ENCODE data around the gene SAMSN1. TPM values are rescaled to one million over a fixed set of nuclear protein-coding genes. Genes with fewer than 3 reads are reported as not detected.

The SAMSN1 gene
- total and polyA plus RNA-seq, 10 donors: 24.8 to 79.2 (median 47.1) TPM

DNA sequence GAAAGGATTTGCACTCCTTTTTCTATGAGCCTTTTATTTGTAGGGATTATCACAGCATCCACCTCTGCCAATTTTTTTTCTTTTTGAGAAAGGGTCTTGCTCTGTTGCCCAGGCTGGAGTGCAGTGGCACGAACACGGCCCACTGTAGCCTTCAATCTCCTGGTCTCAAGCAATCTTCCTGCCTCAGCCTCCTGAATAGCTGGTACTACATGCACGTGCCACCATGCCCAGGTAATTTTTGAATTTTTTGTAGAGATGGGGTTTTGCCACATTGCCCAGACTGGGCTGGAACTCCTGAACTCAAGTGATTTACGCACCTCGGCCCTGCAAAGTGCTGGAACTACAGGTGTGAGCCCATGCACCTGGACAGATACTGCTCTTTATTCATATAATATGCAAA, 2.1 kb downstream of the SAMSN1 start:
- peak overlapping the region in 7 of 8 donors; percentile 70 to 93 (median 89) for H3K27ac ChIP-seq
- intact Hi-C loops (cut with DNase I; ENCODE audit: low total_unique reads): no loop called here
- no peaks in the 10 kb centered on the region for H3K9me3 ChIP-seq

DNA sequence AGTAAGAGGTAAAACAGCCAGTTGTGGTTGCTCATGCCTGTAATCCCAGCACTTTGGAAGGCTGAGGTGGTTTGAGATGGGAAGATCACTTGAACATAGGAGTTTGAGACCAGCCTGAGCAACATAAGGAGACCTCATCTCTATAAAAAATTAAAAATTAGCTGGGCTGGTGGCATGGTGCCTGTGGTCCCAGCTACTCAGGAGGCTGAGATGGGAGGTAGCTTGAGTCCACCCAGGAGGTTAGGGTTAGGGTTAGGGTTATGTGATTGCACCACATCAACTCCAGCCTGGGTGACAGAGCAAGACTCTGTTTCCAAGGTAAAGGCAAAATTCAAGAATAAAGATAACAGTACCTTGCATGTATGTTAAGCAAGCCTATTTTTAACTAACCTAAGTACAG, 3.5 kb downstream of the SAMSN1 start:
- intact Hi-C loops (cut with DNase I; ENCODE audit: low total_unique reads): no loop called here
- Histone ChIP-seq H3K4me1 (peaks cover 0 to 78% (median 38%) of the 10 kb centered on the region in 6 donors), H3K27ac (peak overlapping the region in 7 of 8 donors; percentile 69 to 93 (median 86)), H3K36me3 (no peaks in the 10 kb centered on the region), H3K9me3 (no peaks in the 10 kb centered on the region), H3K4me3 (peak overlapping the region in 4 of 8 donors; percentile 21 to 65 (median 22)), H3K27me3 (replicated peaks in 1 of 7) (no peaks in the 10 kb centered on the region)
- DNase-seq: no peak
- TF ChIP-seq POLR2A (IDR thresholded peaks at IDR 0.05) (no peak), POLR2AphosphoS5 (IDR thresholded peaks at IDR 0.05) (peak in 1 of 3 donors; percentile 38)
- TF ChIP-seq, protein P1, sequence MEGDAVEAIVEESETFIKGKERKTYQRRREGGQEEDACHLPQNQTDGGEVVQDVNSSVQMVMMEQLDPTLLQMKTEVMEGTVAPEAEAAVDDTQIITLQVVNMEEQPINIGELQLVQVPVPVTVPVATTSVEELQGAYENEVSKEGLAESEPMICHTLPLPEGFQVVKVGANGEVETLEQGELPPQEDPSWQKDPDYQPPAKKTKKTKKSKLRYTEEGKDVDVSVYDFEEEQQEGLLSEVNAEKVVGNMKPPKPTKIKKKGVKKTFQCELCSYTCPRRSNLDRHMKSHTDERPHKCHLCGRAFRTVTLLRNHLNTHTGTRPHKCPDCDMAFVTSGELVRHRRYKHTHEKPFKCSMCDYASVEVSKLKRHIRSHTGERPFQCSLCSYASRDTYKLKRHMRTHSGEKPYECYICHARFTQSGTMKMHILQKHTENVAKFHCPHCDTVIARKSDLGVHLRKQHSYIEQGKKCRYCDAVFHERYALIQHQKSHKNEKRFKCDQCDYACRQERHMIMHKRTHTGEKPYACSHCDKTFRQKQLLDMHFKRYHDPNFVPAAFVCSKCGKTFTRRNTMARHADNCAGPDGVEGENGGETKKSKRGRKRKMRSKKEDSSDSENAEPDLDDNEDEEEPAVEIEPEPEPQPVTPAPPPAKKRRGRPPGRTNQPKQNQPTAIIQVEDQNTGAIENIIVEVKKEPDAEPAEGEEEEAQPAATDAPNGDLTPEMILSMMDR (IDR thresholded peaks at IDR 0.05 in 8 of 11, conservative IDR thresholded peaks at IDR 0.05 in 3 of 11): no peak

More for the DNA sequence above, 2.1 kb downstream of the SAMSN1 start:
- TF ChIP-seq POLR2AphosphoS5 (IDR thresholded peaks at IDR 0.05) (peak in 1 of 3 donors; percentile 54), POLR2A (IDR thresholded peaks at IDR 0.05) (no peak)
- TF ChIP-seq, protein P1 (IDR thresholded peaks at IDR 0.05 in 8 of 11, conservative IDR thresholded peaks at IDR 0.05 in 3 of 11): no peak
- 72 to 84% (median 79%) methylated on average over 5 of the region's 5 CpGs for WGBS, 5 donors
- no peaks in the 10 kb centered on the region for H3K36me3 ChIP-seq
- peak overlapping the region in 6 of 8 donors; percentile 6 to 65 (median 28) for H3K4me3 ChIP-seq
- H3K4me1 ChIP-seq: peaks cover 0 to 79% (median 38%) of the 10 kb centered on the region in 6 donors
- DNase-seq: no peak
- no peaks in the 10 kb centered on the region for H3K27me3 ChIP-seq (replicated peaks in 1 of 7)

DNA sequence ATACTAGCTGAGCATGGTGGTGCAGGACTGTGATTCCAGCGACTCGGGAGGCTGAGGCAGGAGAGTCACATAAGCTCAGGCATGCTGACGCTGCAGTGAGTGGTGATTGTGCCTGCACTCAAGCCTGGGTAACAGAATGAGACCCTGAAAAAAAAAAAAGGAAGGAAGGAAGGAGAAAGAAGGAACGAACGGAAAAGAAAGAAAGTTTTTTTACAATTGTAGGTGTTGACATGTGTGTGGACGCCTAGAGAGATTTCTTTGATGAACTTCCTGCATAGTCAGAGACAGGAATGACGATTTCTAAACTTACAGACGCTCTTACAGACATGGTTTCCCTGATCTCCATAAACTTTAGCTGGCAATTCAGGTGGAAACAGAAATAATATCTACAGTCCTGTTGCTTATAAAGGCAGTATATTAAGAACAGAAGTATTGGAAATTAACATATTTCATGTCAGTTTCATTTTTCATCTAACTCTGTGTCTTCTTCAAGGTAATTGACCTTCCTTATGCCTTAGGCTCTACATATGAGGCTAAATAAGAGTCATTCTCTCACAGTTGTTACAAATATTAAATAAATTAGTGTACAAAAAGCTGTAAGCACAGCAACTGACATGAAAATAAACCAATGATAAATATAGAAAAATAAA, 4.1 kb downstream of the SAMSN1 start:
- no peaks in the 10 kb centered on the region for H3K9me3 ChIP-seq
- no peaks in the 10 kb centered on the region for H3K36me3 ChIP-seq
- peak; percentile 79 for DNase-seq
- H3K4me1 ChIP-seq: peaks cover 0 to 75% (median 34%) of the 10 kb centered on the region in 6 donors
- intact Hi-C loops (cut with DNase I; ENCODE audit: low total_unique reads): no loop called here
- H3K27me3 ChIP-seq (replicated peaks in 1 of 7): no peaks in the 10 kb centered on the region
- WGBS, 5 donors: 18 to 24% (median 20%) methylated on average over 8 of the region's 8 CpGs
- TF ChIP-seq POLR2A (IDR thresholded peaks at IDR 0.05): no peak
- TF ChIP-seq POLR2AphosphoS5 (IDR thresholded peaks at IDR 0.05): no peak
- TF ChIP-seq, protein P1 (IDR thresholded peaks at IDR 0.05 in 8 of 11, conservative IDR thresholded peaks at IDR 0.05 in 3 of 11): no peak
- H3K4me3 ChIP-seq: peak overlapping the region in 6 of 8 donors; percentile 11 to 65 (median 22)
- peak overlapping the region; percentile 46 to 93 (median 86) for H3K27ac ChIP-seq

DNA sequence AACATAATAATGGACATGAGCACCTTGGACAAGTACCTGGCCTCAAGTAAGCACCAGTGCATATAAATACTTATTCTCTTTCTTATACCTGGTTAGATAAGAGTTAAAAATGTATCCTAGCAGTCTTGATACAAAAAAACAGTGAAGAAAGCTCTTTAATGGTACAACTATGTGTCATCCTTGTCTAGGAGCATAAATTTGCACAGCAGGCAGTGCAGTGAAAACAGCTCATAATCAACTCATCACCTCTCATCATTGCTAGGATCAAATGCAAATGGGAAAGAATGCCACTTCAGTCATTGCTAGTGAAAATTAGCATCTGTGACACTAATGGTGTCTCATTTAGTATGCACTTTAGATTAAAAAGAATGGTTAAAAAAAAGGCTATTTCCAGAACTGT, 7.6 kb downstream of the SAMSN1 start:
- intact Hi-C loops (cut with DNase I; ENCODE audit: low total_unique reads): no loop called here
- Histone ChIP-seq H3K4me1 (peaks cover 0 to 67% (median 35%) of the 10 kb centered on the region in 6 donors), H3K9me3 (no peaks in the 10 kb centered on the region), H3K27ac (peak overlapping the region in 1 of 8 donors; percentile 19), H3K27me3 (replicated peaks in 1 of 7) (no peaks in the 10 kb centered on the region), H3K36me3 (no peaks in the 10 kb centered on the region), H3K4me3 (no peak overlapping the region)
- no peak for TF ChIP-seq POLR2A (IDR thresholded peaks at IDR 0.05)
- TF ChIP-seq, protein P1 (IDR thresholded peaks at IDR 0.05 in 8 of 11, conservative IDR thresholded peaks at IDR 0.05 in 3 of 11): no peak
- TF ChIP-seq POLR2AphosphoS5 (IDR thresholded peaks at IDR 0.05): no peak
- no peak for DNase-seq
